HG03442 (cell line): ENCODE measurements around the gene MAP1A.
A peak's percentile ranks its signal among the peaks of the same experiment; 100 is the strongest.

Experiments
- ATAC-seq: cut with Tn5 transposase; IDR thresholded peaks from one replicate; pipeline ENCODE4 v1.9.1; 2021; ENCODE audit warnings: mild to moderate bottlenecking, moderate library complexity; ENCODE audit not compliant: unreplicated experiment

Gene MAP1A

DNA sequence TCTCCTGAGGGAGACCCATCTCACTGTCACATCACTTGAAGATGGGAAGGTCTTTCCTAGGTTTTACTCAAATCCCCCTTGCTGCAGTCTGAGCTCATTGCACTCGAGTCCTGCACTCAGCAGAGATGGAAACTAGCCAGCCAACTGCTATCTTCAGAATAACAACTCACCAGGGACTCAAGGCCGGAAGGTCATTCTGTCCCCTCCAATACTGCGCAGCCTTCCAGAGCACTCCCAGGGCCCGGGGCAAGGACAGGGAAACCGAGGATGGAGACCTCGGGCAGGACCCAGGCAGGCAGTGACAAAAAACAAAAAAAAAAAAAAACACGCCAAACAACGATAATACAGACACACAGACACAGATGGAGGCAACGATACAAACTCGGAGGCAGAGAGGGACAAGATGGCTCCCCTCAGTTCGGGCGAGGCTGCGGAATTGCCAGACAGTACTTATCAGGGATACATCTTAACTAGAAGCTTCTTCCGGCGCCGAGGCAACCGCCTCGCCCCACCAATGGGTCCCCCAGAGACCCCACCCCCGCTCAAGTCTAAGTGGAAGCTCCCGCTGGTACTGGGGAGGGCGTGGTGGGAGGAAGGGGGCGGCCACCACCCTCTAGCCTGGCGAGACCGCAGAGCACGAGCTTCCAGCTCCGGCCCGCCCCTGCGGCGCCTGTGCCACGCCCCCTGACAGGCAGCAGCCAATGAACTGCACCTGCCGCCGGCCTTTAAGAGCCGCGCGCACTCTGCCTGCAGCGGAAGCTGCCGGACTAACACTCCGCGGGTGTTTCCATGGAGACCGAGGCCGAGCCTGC lies 7.0 kb upstream of the MAP1A start:
- ATAC-seq = peak; percentile 93

DNA sequence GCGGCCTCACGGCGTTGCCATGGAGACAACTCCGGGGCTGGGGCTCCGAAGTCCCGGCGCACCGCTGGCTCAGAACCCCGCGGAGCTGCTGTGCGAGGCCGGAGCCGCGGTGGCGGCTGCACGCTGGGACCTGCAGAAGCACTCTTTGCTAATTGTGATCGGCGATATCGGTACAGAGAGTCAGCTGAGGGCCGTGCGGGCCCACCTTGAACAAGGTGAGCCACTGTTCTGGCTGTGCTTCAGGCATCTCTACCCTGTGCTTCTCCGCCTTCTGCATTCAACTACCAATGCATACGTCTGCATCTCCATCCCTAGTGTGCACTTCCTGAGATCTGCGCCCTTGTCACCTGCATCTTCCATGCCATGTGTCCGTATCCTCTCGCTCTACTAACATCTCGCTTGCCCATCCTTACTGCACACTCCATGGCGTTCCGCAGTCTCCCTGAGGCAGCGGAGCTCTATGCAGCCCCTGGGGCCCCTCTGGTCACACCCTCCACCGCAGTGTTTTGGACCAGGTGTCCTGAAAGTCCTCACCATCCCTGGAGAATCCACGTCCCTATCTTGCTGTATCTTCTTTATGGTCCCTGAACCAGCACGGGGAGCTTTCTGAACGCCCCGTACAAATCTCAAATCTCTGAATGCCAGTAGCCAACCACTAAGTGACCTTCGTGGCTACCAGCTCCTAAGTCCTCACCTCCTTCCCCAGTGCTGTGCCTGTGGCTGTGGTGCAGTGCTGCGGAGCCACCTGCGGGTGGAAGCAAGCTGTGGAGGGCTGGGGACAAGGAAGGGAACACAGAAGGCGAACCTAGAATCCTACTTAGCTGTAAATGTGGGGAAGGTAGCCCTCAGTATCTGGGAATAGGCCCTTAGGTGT lies 6.2 kb upstream of the MAP1A start:
- no peak for ATAC-seq

- no peak for ATAC-seq
These were observed 3.9 kb upstream of the MAP1A start for GRCh38 chr15:43513550-43513949.

DNA sequence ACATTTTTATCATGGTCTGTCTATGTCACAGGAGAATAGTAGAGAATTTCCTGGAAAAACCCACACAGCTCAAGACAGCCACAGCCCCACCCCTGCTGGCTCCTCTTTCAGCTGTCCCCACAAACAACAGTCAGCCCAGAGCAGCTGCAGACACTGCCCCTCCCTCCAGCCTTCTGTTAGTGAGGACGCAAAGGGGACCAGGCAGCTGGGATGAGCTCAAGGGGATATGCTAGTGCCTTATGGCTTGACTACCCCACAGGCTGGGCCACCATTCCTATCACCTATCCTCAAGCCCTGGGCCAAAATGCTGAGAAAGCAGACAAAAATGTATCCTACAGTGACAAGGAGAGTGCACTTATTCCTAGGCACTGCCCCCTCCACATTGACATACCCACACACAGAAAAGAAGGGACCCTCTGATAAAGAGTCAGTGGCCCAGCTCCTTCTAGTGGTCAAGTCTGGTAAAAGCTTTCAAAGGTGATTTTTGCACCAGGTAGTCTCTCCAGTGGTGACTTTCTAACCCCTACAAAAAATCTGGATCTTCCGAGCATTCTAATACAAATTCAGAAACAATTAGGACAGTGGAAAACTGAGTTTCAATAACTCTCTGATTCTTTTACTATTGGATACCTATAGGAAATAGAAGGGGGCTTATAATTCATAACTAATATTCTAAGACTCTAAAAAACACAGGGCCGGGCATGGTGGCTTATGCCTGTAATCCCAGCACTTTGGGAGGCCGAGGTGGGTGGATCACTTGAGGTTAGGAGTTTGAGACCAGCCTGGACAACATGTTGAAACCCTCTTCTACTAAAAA lies 3.0 kb upstream of the MAP1A start:
- ATAC-seq = no peak

DNA sequence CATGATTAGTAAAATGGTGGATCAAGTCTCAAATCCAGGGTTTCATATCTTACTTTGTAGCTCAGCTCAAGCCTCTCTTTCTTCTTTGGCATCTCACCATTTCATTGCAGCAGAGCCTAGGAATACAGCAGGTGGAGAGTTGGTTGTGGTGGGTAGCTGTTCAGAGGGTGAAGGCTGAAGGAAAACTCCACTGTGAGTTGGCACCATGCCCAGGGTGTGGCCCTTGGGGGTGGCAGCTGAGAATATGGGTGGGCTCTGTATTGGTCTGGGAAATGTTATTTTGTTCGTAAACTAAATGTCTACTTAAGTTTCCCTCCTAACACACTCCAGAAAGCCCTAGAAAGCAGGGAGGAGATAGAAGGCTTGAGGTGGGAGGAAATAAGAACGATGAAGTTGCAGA lies 1.7 kb upstream of the MAP1A start:
- ATAC-seq = no peak

- no peak for ATAC-seq
These were observed 1.2 kb upstream of the MAP1A start for GRCh38 chr15:43516185-43516584.

- ATAC-seq = no peak
These were observed 531 bp upstream of the MAP1A start for GRCh38 chr15:43516801-43517353.

- ATAC-seq = no peak
These were observed 871 bp downstream of the MAP1A start for GRCh38 chr15:43518197-43518761.

GRCh38 chr15:43519196-43519595 lies 1.8 kb downstream of the MAP1A start:
- ATAC-seq = no peak

- ATAC-seq = no peak
These were observed 2.7 kb downstream of the MAP1A start for GRCh38 chr15:43520138-43520537.

GRCh38 chr15:43521419-43521818 lies 4.0 kb downstream of the MAP1A start:
- no peak for ATAC-seq

GRCh38 chr15:43522247-43522646 lies 4.8 kb downstream of the MAP1A start:
- ATAC-seq = no peak

DNA sequence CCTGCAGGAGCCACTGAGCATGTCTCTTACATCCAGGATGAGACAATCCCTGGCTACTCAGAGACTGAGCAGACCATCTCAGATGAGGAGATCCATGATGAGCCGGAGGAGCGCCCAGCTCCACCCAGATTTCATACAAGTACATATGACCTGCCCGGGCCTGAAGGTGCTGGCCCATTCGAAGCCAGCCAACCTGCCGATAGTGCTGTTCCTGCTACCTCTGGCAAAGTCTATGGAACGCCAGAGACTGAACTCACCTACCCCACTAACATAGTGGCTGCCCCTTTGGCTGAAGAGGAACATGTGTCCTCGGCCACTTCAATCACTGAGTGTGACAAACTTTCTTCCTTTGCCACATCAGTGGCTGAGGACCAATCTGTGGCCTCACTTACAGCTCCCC lies 6.2 kb downstream of the MAP1A start:
- ATAC-seq = no peak

- ATAC-seq = no peak
These were observed 6.9 kb downstream of the MAP1A start for GRCh38 chr15:43524254-43524845.

GRCh38 chr15:43525131-43525530 lies 7.7 kb downstream of the MAP1A start:
- ATAC-seq = no peak

- no peak for ATAC-seq
These were observed 9.0 kb downstream of the MAP1A start for GRCh38 chr15:43526261-43526930.

DNA sequence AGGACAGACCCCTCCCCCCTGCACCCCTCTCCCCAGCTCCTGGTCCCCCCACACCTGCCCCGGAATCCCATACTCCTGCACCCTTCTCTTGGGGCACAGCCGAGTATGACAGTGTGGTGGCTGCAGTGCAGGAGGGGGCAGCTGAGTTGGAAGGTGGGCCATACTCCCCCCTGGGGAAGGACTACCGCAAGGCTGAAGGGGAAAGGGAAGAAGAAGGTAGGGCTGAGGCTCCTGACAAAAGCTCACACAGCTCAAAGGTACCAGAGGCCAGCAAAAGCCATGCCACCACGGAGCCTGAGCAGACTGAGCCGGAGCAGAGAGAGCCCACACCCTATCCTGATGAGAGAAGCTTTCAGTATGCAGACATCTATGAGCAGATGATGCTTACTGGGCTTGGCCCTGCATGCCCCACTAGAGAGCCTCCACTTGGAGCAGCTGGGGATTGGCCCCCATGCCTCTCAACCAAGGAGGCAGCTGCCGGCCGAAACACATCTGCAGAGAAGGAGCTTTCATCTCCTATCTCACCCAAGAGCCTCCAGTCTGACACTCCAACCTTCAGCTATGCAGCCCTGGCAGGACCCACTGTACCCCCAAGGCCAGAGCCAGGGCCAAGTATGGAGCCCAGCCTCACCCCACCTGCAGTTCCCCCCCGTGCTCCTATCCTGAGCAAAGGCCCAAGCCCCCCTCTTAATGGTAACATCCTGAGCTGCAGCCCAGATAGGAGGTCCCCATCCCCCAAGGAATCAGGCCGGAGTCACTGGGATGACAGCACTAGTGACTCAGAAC lies 9.8 kb downstream of the MAP1A start:
- ATAC-seq = no peak

DNA sequence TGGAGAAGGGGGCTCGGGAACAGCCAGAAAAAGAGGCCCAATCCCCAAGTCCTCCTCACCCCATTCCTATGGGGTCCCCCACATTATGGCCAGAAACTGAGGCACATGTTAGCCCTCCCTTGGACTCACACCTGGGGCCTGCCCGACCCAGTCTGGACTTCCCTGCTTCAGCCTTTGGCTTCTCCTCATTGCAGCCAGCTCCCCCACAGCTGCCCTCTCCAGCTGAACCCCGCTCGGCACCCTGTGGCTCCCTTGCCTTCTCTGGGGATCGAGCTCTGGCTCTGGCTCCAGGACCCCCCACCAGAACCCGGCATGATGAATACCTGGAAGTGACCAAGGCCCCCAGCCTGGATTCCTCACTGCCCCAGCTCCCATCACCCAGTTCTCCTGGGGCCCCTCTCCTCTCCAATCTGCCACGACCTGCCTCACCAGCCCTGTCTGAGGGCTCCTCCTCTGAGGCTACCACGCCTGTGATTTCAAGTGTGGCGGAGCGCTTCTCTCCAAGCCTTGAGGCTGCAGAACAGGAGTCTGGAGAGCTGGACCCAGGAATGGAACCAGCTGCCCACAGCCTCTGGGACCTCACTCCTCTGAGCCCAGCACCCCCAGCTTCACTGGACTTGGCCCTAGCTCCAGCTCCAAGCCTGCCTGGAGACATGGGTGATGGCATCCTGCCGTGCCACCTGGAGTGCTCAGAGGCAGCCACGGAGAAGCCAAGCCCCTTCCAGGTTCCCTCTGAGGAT lies 10.6 kb downstream of the MAP1A start:
- no peak for ATAC-seq
